ENCODE measurements around the gene FOXL3.

DNA sequence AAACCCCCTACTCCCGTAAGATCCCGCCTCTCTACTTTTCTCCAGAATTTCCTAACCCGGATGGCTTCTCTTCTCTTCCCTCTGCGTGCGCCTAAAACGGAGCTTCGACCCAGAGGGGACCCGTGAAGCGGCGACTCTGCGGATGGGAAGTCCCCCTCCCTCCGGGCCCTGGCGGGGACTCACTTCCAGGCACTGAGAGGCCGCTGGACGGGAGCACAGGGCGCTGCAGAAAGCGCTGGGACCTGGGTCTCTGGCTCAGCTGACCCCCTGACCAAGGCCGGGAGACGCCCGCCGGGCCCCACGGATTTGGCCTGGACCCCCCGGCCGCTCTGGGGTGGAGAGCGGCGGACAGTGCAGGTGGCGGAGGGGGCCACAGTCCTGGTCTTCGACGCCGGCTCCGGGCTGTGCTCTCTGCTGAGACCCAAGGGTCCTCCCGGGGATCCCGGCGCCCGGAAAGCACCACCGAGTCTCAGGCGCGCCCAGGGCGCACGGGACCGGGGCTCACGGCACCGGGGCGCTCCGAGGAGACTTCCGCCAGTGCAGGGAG, 688 bp upstream of the FOXL3 start:
- TF ChIP-seq, protein P1, sequence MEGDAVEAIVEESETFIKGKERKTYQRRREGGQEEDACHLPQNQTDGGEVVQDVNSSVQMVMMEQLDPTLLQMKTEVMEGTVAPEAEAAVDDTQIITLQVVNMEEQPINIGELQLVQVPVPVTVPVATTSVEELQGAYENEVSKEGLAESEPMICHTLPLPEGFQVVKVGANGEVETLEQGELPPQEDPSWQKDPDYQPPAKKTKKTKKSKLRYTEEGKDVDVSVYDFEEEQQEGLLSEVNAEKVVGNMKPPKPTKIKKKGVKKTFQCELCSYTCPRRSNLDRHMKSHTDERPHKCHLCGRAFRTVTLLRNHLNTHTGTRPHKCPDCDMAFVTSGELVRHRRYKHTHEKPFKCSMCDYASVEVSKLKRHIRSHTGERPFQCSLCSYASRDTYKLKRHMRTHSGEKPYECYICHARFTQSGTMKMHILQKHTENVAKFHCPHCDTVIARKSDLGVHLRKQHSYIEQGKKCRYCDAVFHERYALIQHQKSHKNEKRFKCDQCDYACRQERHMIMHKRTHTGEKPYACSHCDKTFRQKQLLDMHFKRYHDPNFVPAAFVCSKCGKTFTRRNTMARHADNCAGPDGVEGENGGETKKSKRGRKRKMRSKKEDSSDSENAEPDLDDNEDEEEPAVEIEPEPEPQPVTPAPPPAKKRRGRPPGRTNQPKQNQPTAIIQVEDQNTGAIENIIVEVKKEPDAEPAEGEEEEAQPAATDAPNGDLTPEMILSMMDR (IDR thresholded peaks at IDR 0.05): no peak
- no peak for TF ChIP-seq POLR2A (IDR thresholded peaks at IDR 0.05)
- TF ChIP-seq POLR2AphosphoS5 (IDR thresholded peaks at IDR 0.05): no peak
